K562 (cell line): ENCODE data around the gene ZNF691. TPM values are rescaled to one million over a fixed set of nuclear protein-coding genes. Genes with fewer than 3 reads are reported as not detected.

ENCODE experiments used
- ATF1 ChIP-seq, 2 experiments: fragments of 450-650 bp in 1 of 2; IDR thresholded peaks; 2 replicates each; pipeline ENCODE4 v1.6.1; 2016; ENCODE audit warnings: missing compliant biosample characterization in 1 of 2, missing genetic modification characterization in 1 of 2
- ATF7 ChIP-seq: fragments of 450-650 bp; IDR thresholded peaks from 2 replicates; pipeline ENCODE4 v1.7.1; 2014; ENCODE audit warnings: mild to moderate bottlenecking, moderate library complexity
- BACH1 ChIP-seq: fragments of 200-800 bp; sonication (Bioruptor generic); IDR thresholded peaks from 2 replicates; pipeline ENCODE4 v1.6.1; 2016; ENCODE audit warnings: missing genetic modification characterization, missing compliant biosample characterization
- CBX2 ChIP-seq: fragments of 200-600 bp; sonication (generic); IDR thresholded peaks from one replicate; pipeline ENCODE4 v1.6.1; 2012; ENCODE audit warnings: mild to moderate bottlenecking, low read length, inconsistent platforms; ENCODE audit not compliant: insufficient read depth, poor library complexity, severe bottlenecking
- CBX3 ChIP-seq, 2 experiments: IDR thresholded peaks; 1 replicate in 1 of 2; 2 replicates in 1 of 2; pipeline ENCODE4 v1.6.1; 2012; ENCODE audit warnings: inconsistent platforms in 2 of 2, low read length in 2 of 2, borderline replicate concordance in 1 of 2, control low read depth in 1 of 2
- CHD4 ChIP-seq: fragments of 200-600 bp; sonication (generic); IDR thresholded peaks from 3 replicates; pipeline ENCODE4 v1.6.1; 2012; ENCODE audit warnings: low read depth, mild to moderate bottlenecking, mixed read lengths, low read length, inconsistent platforms; ENCODE audit not compliant: insufficient read depth, insufficient replicate concordance, poor library complexity, severe bottlenecking
- CTCF ChIP-seq, 3 experiments: IDR thresholded peaks in 2 of 3; conservative IDR thresholded peaks in 1 of 3; 2 replicates each; pipeline ENCODE4 v1.5.1; 2011 to 2012; ENCODE audit warnings: low read length in 3 of 3, mild to moderate bottlenecking in 3 of 3, control low read depth in 2 of 3, improper control_type of control experiment in 1 of 3, inconsistent platforms in 1 of 3, low read depth in 1 of 3, mixed read lengths in 1 of 3, moderate library complexity in 1 of 3; ENCODE audit not compliant: insufficient read depth in 2 of 3
- EHMT2 ChIP-seq: fragments of 450-650 bp; IDR thresholded peaks from 2 replicates; pipeline ENCODE4 v1.6.1; 2018; ENCODE audit warnings: antibody characterized with exemption
- FOXK1 ChIP-seq: sonication (generic); formaldehyde crosslinking; IDR thresholded peaks from 2 replicates; pipeline ENCODE4 v1.8.0; 2022; ENCODE audit warnings: missing genetic modification reagents, mild to moderate bottlenecking, borderline replicate concordance
- GTF2E2 ChIP-seq: fragments of 200-800 bp; sonication (Bioruptor generic); IDR thresholded peaks from 2 replicates; pipeline ENCODE4 v1.6.1; 2016; ENCODE audit warnings: missing genetic modification characterization, missing compliant biosample characterization
- HLTF ChIP-seq: fragments of 450-650 bp; IDR thresholded peaks from 2 replicates; pipeline ENCODE4 v1.6.1; 2016
- HOXB6 ChIP-seq: fragments of 250-450 bp; sonication (Bioruptor Pico); IDR thresholded peaks from 2 replicates; pipeline ENCODE4 v1.5.1; 2022; ENCODE audit warnings: mild to moderate bottlenecking, borderline replicate concordance
- KAT2B ChIP-seq: IDR thresholded peaks from one replicate; pipeline ENCODE4 v1.6.1; 2012; ENCODE audit warnings: low read depth, mild to moderate bottlenecking, control low read depth, inconsistent platforms, low read length, moderate library complexity
- KAT7 ChIP-seq: sonication (generic); formaldehyde crosslinking; IDR thresholded peaks from 2 replicates; pipeline ENCODE4 v1.8.0; 2022; ENCODE audit warnings: missing genetic modification reagents, mild to moderate bottlenecking, borderline replicate concordance
- MAZ ChIP-seq, 2 experiments: fragments of 450-650 bp in 1 of 2; sonication (generic) in 1 of 2; formaldehyde crosslinking; IDR thresholded peaks in 1 of 2; conservative IDR thresholded peaks in 1 of 2; 2 replicates each; pipeline versions ENCODE4 v1.4.0 to v1.5.0; 2020; ENCODE audit warnings: mild to moderate bottlenecking in 1 of 2, missing genetic modification reagents in 1 of 2
- TBP ChIP-seq: optimal IDR thresholded peaks from 2 replicates; pipeline ENCODE3; 2011; ENCODE audit warnings: low read depth, low read length, improper control_type of control experiment
- TRIM28 ChIP-seq: fragments of 450-650 bp; IDR thresholded peaks from 2 replicates; pipeline ENCODE4 v1.6.1; 2017
- U2AF2 ChIP-seq: fragments of 200-400 bp; formaldehyde crosslinking; optimal IDR thresholded peaks from 2 replicates; pipeline ENCODE3; 2017; ENCODE audit warnings: low read depth, mild to moderate bottlenecking, low read length
- UBTF ChIP-seq, 2 experiments: IDR thresholded peaks; 2 replicates each; pipeline ENCODE4 v1.6.1; 2012; ENCODE audit warnings: improper control_type of control experiment in 2 of 2, low read depth in 2 of 2, low read length in 2 of 2, borderline replicate concordance in 1 of 2
- ZBTB7A ChIP-seq: IDR thresholded peaks from 2 replicates; pipeline ENCODE4 v1.6.1; 2011; ENCODE audit warnings: low read depth, mild to moderate bottlenecking, low read length, moderate library complexity, borderline replicate concordance; ENCODE audit not compliant: control insufficient read depth
- ZNF134 ChIP-seq: fragments of 250-450 bp; sonication (Bioruptor Pico); conservative IDR thresholded peaks from 2 replicates; pipeline ENCODE4 v1.4.0; 2020
- ZNF347 ChIP-seq: fragments of 450-650 bp; formaldehyde crosslinking; IDR thresholded peaks from 2 replicates; pipeline ENCODE4 v1.4.0; 2020; ENCODE audit warnings: low read depth, mild to moderate bottlenecking, moderate library complexity
- ZNF586 ChIP-seq: fragments of 450-650 bp; formaldehyde crosslinking; conservative IDR thresholded peaks from 2 replicates; pipeline ENCODE4 v1.4.0; 2020; ENCODE audit warnings: mild to moderate bottlenecking, moderate library complexity
- ZNF778 ChIP-seq: fragments of 450-650 bp; formaldehyde crosslinking; IDR thresholded peaks from 2 replicates; pipeline ENCODE4 v1.4.0; 2020; ENCODE audit warnings: mild to moderate bottlenecking, moderate library complexity
- polyA plus RNA-seq, 8 experiments: library from polyadenylated mRNA; depleted of rRNA in 4 of 8; stranded (reverse) in 5 of 8; unstranded in 3 of 8; fragments of >200 nt; fragmentation: Nextera tagmentation in 2 of 8; fragmentation: Illumina TruSeq in 1 of 8; extraction: Ambion mirVana in 2 of 8; extraction: Trizol in 1 of 8; gene quantifications; 2 replicates each; pipeline versions ENCODE4 v1.2.1 to v1.2.3, GENCODE V29; 2011 to 2014; ENCODE audit warnings: inconsistent platforms in 1 of 8, missing spikeins in 1 of 8
- total RNA-seq, 7 experiments: library from RNA; depleted of rRNA in 6 of 7; stranded (reverse); fragments of >200 nt in 6 of 7; fragmentation: Illumina TruSeq in 2 of 7; extraction: Trizol in 2 of 7; gene quantifications; 2 replicates each; pipeline versions ENCODE4 v1.2.1 to v1.2.3, GENCODE V29; 2011 to 2021; ENCODE audit warnings: low replicate concordance in 1 of 7
- TF ChIP-seq, protein P1 (sequence below): sonication (generic); formaldehyde crosslinking; IDR thresholded peaks from 2 replicates; pipeline ENCODE4 v1.8.0; 2022; ENCODE audit warnings: missing genetic modification reagents, mild to moderate bottlenecking, moderate library complexity, borderline replicate concordance

ZNF691 gene
- total and polyA plus RNA-seq, 9 of the 15 experiments (the other 6 are each of a cell fraction or from before 2014, with no cell fraction given) = 10.7 to 30.4 (median 14.8) TPM

DNA sequence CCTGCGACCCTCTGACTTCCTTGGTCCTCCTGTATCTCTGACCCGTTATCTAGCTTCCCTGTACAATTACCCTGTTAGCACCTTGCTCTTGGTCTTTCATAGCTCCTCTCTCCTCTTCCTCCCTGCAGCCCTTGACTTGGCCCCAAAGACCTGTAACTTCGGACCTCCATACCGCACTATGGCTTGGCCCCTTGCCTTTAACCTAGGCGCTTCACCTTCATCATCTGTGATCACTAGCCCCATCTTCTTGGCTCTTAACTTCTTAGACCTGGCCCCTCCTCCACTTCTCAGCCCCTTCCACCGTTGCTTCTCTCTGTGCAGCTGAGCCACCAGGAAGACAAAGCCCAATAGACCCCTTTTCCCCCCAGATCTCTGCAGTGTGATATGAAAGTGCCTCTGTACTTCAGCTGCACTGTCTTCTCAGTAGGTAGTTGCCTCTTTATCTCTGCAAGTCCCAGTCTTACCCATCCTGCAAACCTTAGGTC, 740 bp downstream of the ZNF691 start (continued):
- no peak for TF ChIP-seq ZNF778 (CRISPR knock-in tag)
- TF ChIP-seq HLTF = 0 out of 2 replicates have a peak, but pooled peaks have one; percentile 65
- no peak for TF ChIP-seq KAT7 (CRISPR knock-in tag)
- TF ChIP-seq TBP = no peak
- TF ChIP-seq CBX2 = no peak
- TF ChIP-seq HOXB6 (CRISPR knock-in tag) = no peak
- no peak for TF ChIP-seq UBTF (IDR thresholded peaks at IDR 0.05; ENCODE audit: borderline replicate concordance in 1 of 2, low read depth in 2 of 2, low read length in 2 of 2)
- TF ChIP-seq ATF1 (CRISPR knock-in tag; IDR thresholded peaks at IDR 0.05) = no peak
- TF ChIP-seq ATF1 (tag; IDR thresholded peaks at IDR 0.05) = no peak
- TF ChIP-seq CTCF (IDR thresholded peaks at IDR 0.05 in 2 of 3, conservative IDR thresholded peaks at IDR 0.05 in 1 of 3; ENCODE audit: insufficient read depth in 2 of 3, low read depth in 1 of 3, low read length in 3 of 3) = no peak
- no peak for TF ChIP-seq FOXK1
- no peak for TF ChIP-seq CHD4
- no peak for TF ChIP-seq BACH1 (tag)
- TF ChIP-seq ATF7 = no peak
- TF ChIP-seq CBX3 (IDR thresholded peaks at IDR 0.05; ENCODE audit: borderline replicate concordance in 1 of 2, low read length in 2 of 2) = no peak
- TF ChIP-seq, protein P1, sequence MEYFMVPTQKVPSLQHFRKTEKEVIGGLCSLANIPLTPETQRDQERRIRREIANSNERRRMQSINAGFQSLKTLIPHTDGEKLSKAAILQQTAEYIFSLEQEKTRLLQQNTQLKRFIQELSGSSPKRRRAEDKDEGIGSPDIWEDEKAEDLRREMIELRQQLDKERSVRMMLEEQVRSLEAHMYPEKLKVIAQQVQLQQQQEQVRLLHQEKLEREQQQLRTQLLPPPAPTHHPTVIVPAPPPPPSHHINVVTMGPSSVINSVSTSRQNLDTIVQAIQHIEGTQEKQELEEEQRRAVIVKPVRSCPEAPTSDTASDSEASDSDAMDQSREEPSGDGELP (CRISPR knock-in tag) = no peak
- TF ChIP-seq ZNF347 (CRISPR knock-in tag) = no peak
- TF ChIP-seq MAZ (CRISPR knock-in tag; conservative IDR thresholded peaks at IDR 0.05 in 1 of 2, IDR thresholded peaks at IDR 0.05 in 1 of 2) = no peak
- no peak; the same call in 1 of the 2 replicates for TF ChIP-seq TRIM28
- no peak for TF ChIP-seq ZBTB7A
- TF ChIP-seq GTF2E2 (tag) = no peak
- no peak for TF ChIP-seq KAT2B
- no peak for TF ChIP-seq U2AF2
- TF ChIP-seq ZNF134 (CRISPR knock-in tag) = no peak
- no peak for TF ChIP-seq ZNF586
- TF ChIP-seq EHMT2 = peak; percentile 84
